Astrocyte (in vitro differentiated cells and primary cell): ENCODE data around the gene FAM131A. TPM values are rescaled to one million over a fixed set of nuclear protein-coding genes. Genes with fewer than 3 reads are reported as not detected.

Experiments used
- DNase-seq: peaks from one replicate; pipeline ENCODE4 v3.0.0-alpha.2; 2010; ENCODE audit warnings: low read depth
- FAIRE-seq: peaks from 2 replicates; lab custom pipeline; 2011; peaks lifted over from hg19 to GRCh38; lab: Jason Lieb, UNC
- H2AFZ ChIP-seq: 2 replicates; pipeline ENCODE4 v1.6.0; 2012; ENCODE audit warnings: low read depth, low read length, inconsistent platforms
- H3K27ac ChIP-seq: 2 replicates; pipeline ENCODE4 v1.5.1; 2011; ENCODE audit warnings: low read depth, low read length, inconsistent platforms
- H3K27me3 ChIP-seq: 2 replicates; pipeline ENCODE4 v1.6.0; 2011; ENCODE audit warnings: low read length, inconsistent platforms; ENCODE audit not compliant: insufficient read depth
- H3K36me3 ChIP-seq: 2 replicates; pipeline ENCODE4 v1.5.1; 2011; ENCODE audit warnings: low read length, inconsistent platforms; ENCODE audit not compliant: insufficient read depth
- H3K4me1 ChIP-seq: 2 replicates; pipeline ENCODE4 v1.5.1; 2011; ENCODE audit warnings: low read length, inconsistent platforms; ENCODE audit not compliant: insufficient read depth
- H3K4me2 ChIP-seq: 2 replicates; pipeline ENCODE4 v1.6.0; 2012; ENCODE audit warnings: low read length, inconsistent platforms
- H3K4me3 ChIP-seq: 2 replicates; pipeline ENCODE4 v1.5.1; 2011; ENCODE audit warnings: low read depth, mild to moderate bottlenecking, low read length, inconsistent platforms; ENCODE audit not compliant: insufficient read depth
- H3K79me2 ChIP-seq: 2 replicates; pipeline ENCODE4 v1.6.0; 2012; ENCODE audit warnings: mild to moderate bottlenecking, low read length, inconsistent platforms; ENCODE audit not compliant: insufficient read depth
- H3K9ac ChIP-seq: 2 replicates; pipeline ENCODE4 v1.6.0; 2012; ENCODE audit warnings: mild to moderate bottlenecking, low read length, inconsistent platforms
- H3K9me3 ChIP-seq: 2 replicates; pipeline ENCODE4 v1.5.1; 2012; ENCODE audit warnings: low read depth, mild to moderate bottlenecking, low read length, inconsistent platforms; ENCODE audit not compliant: insufficient read depth
- H4K20me1 ChIP-seq: 2 replicates; pipeline ENCODE4 v1.6.0; 2012; ENCODE audit warnings: low read length, inconsistent platforms; ENCODE audit not compliant: insufficient read depth
- H3K27ac Mint-ChIP-seq: one replicate; pipeline ENCODE4 v1.8.0; 2021; ENCODE audit warnings: mild to moderate bottlenecking, mixed read lengths; ENCODE audit not compliant: unreplicated experiment
- H3K27me3 Mint-ChIP-seq: one replicate; pipeline ENCODE4 v1.8.0; 2021; ENCODE audit warnings: low read depth, mixed read lengths; ENCODE audit not compliant: unreplicated experiment
- H3K36me3 Mint-ChIP-seq: one replicate; pipeline ENCODE4 v1.8.0; 2021; ENCODE audit warnings: low read depth, mixed read lengths; ENCODE audit not compliant: unreplicated experiment
- H3K4me1 Mint-ChIP-seq: one replicate; pipeline ENCODE4 v1.8.0; 2021; ENCODE audit warnings: low read depth, mixed read lengths; ENCODE audit not compliant: unreplicated experiment
- H3K4me3 Mint-ChIP-seq: one replicate; pipeline ENCODE4 v1.8.0; 2021; ENCODE audit warnings: mild to moderate bottlenecking, moderate library complexity, mixed read lengths; ENCODE audit not compliant: unreplicated experiment
- H3K9me3 Mint-ChIP-seq: one replicate; pipeline ENCODE4 v1.8.0; 2021; ENCODE audit warnings: mild to moderate bottlenecking, mixed read lengths; ENCODE audit not compliant: unreplicated experiment
- EZH2 ChIP-seq: IDR thresholded peaks from 2 replicates; pipeline ENCODE4 v1.6.1; 2012; ENCODE audit warnings: mild to moderate bottlenecking, low read length, inconsistent platforms; ENCODE audit not compliant: insufficient read depth
- total RNA-seq: library from RNA; stranded (reverse); gene quantifications from 2 replicates; pipeline ENCODE4 v1.2.1, GENCODE V29; 2021
- TF ChIP-seq, protein P1 (sequence below): IDR thresholded peaks from 2 replicates; pipeline ENCODE4 v1.5.1; 2011; ENCODE audit warnings: low read depth, mild to moderate bottlenecking, inconsistent platforms, low read length, moderate library complexity; ENCODE audit not compliant: insufficient read depth

FAM131A gene
- total RNA-seq, 1 donor from 2014 or later = 12.2 TPM

DNA sequence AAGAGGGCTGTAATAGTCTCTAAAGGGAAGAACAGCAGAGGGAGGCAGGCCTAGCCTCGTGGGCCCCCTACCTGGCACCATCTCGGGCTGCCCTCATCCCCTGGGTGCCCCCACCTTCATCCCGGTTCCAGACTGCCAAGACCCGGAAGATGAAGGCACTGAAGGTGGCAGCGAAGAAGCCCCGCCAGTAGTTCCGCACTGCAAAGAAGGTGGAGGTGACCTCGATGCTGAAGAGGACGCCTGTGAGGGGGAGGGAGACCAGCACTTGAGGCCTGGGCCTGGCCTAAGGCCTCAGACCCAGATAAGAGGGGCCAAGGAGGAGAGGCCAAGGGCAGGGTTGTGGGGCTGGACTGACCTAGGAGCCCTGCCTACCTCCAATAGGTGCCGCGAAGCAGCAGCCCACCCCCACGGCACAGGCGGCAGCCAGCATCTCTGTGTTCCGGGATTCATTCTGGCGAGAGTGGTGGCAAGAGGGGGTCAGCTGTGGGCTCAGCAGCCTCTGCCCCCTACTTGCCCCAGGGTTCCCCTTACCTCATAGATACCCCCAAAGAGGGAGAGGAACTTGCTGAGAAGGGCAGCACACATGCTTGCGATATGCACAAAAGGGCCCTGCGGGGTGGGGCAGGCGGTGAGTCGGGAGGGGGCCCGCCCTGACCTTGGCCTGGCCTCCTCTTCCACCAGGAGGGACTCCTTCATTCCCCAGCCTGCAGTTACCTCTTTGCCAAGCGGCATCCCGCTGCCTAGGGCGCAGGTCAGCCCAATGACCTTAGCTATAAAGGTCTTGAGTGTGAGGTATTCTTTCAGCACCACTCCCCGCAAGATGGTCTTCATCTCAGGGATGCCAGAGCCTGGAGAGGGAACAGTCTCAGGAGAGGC is 20.1 kb downstream of the FAM131A start:
- Mint-ChIP-seq H3K27ac (no peak overlapping the region), H3K27me3 (no peaks in the 10 kb centered on the region), H3K36me3 (peaks cover 11% of the 10 kb centered on the region), H3K4me3 (no peak overlapping the region), H3K9me3 (no peaks in the 10 kb centered on the region), H3K4me1 (peaks cover 16% of the 10 kb centered on the region)
- Histone ChIP-seq H4K20me1 (peaks cover 18% of the 10 kb centered on the region), H3K4me3 (no peak overlapping the region), H3K79me2 (peaks cover 11% of the 10 kb centered on the region), H2AFZ (no peak overlapping the region), H3K4me2 (no peak overlapping the region), H3K9me3 (no peaks in the 10 kb centered on the region), H3K27me3 (no peaks in the 10 kb centered on the region), H3K9ac (no peak overlapping the region), H3K36me3 (no peaks in the 10 kb centered on the region), H3K4me1 (peaks cover 8% of the 10 kb centered on the region), H3K27ac (no peak overlapping the region)
- no peak for DNase-seq
- TF ChIP-seq, protein P1, sequence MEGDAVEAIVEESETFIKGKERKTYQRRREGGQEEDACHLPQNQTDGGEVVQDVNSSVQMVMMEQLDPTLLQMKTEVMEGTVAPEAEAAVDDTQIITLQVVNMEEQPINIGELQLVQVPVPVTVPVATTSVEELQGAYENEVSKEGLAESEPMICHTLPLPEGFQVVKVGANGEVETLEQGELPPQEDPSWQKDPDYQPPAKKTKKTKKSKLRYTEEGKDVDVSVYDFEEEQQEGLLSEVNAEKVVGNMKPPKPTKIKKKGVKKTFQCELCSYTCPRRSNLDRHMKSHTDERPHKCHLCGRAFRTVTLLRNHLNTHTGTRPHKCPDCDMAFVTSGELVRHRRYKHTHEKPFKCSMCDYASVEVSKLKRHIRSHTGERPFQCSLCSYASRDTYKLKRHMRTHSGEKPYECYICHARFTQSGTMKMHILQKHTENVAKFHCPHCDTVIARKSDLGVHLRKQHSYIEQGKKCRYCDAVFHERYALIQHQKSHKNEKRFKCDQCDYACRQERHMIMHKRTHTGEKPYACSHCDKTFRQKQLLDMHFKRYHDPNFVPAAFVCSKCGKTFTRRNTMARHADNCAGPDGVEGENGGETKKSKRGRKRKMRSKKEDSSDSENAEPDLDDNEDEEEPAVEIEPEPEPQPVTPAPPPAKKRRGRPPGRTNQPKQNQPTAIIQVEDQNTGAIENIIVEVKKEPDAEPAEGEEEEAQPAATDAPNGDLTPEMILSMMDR = no peak
- TF ChIP-seq EZH2 = no peak
- FAIRE-seq = no peak

GRCh38 chr3:184358124-184358767 is 20.8 kb downstream of the FAM131A start:
- no peak for DNase-seq

More at GRCh38 chr3:184358124-184358767, 20.8 kb downstream of the FAM131A start:
- Mint-ChIP-seq H3K9me3 (no peaks in the 10 kb centered on the region), H3K4me1 (peaks cover 16% of the 10 kb centered on the region), H3K27me3 (no peaks in the 10 kb centered on the region), H3K27ac (no peak overlapping the region), H3K36me3 (peaks cover 11% of the 10 kb centered on the region), H3K4me3 (peak overlapping the region; percentile 60)
- Histone ChIP-seq H3K9me3 (no peaks in the 10 kb centered on the region), H3K79me2 (peaks cover 12% of the 10 kb centered on the region), H3K4me1 (peaks cover 8% of the 10 kb centered on the region), H3K4me2 (no peak overlapping the region), H3K27me3 (no peaks in the 10 kb centered on the region), H3K27ac (no peak overlapping the region), H3K36me3 (no peaks in the 10 kb centered on the region), H2AFZ (no peak overlapping the region), H3K9ac (no peak overlapping the region), H3K4me3 (no peak overlapping the region), H4K20me1 (peaks cover 18% of the 10 kb centered on the region)
- no peak for FAIRE-seq
- TF ChIP-seq, protein P1 = no peak
- TF ChIP-seq EZH2 = no peak
